ENCODE measurements around the gene GPR162. TPM values are rescaled to one million over a fixed set of nuclear protein-coding genes. Genes with fewer than 3 reads are reported as not detected.

The GPR162 gene
- polyA plus RNA-seq, 2 of the 4 experiments (the other 2 are of a cell fraction) = 1.7 to 1.8 TPM

GRCh38 chr12:6868211-6869048 lies 46.8 kb downstream of the GPR162 start:
- FAIRE-seq (no peak), DNase-seq (ENCODE audit: low read depth in 1 of 2, low spot score in 1 of 2) (no peak), ATAC-seq (no peak)
- H3K4me3 ChIP-seq = peak overlapping the region; percentile 100
- ChIA-PET POLR2A (interaction anchor here (0.5 to 6.0 kb wide), 15 partner anchors 10 to 179 kb away, joined by 4 to 105 read pairs (median 9); partner anchors contain the start of genes C12orf57, CDCA3, MLF2 and PTMS), CTCF (interaction anchor here (0.6 to 17.9 kb wide), 24 partner anchors 10 to 545 kb away, joined by 3 to 399 read pairs (median 6); partner anchors contain the start of genes ATN1, C12orf57, CDCA3 and ENO2)
- WGBS (ENCODE audit: missing lambda C conversion rate) = 2% methylated on average over 22 of the region's 22 CpGs
- peak overlapping the region; percentile 100 for H3K4me2 ChIP-seq
- H3K27ac ChIP-seq = peak overlapping the region; percentile 97 to 99
- H3K4me1 ChIP-seq = peaks cover 42% of the 10 kb centered on the region
- no peaks in the 10 kb centered on the region for H3K9me3 ChIP-seq
- TF ChIP-seq BCL3 (IDR thresholded peaks at IDR 0.05) (no peak), GATA3 (IDR thresholded peaks at IDR 0.05; ENCODE audit: borderline replicate concordance) (no peak), MAX (IDR thresholded peaks at IDR 0.05) (peak; percentile 19; the same call in 1 of the 2 replicates), FOSL2 (IDR thresholded peaks at IDR 0.05) (no peak), FOSL2 (CRISPR knock-in tag; IDR thresholded peaks at IDR 0.05) (no peak)

- CTCF ChIA-PET = interaction anchor here (0.6 to 17.9 kb wide), 35 partner anchors 10 to 546 kb away, joined by 3 to 399 read pairs (median 5); partner anchors contain the start of genes ATN1, C12orf57, CDCA3 and ENO2
- DNase-seq (ENCODE audit: low read depth in 1 of 2, low spot score in 1 of 2) (peak; percentile 82 to 86), FAIRE-seq (no peak), ATAC-seq (peak; percentile 6 to 13; a peak in 4 of 6 replicates)
- Histone ChIP-seq H3K4me1 (peaks cover 44% of the 10 kb centered on the region), H3K4me3 (peak overlapping the region; percentile 100), H3K9me3 (no peaks in the 10 kb centered on the region), H3K4me2 (peak overlapping the region; percentile 100), H3K27ac (peak overlapping the region; percentile 97 to 99)
- POLR2A ChIA-PET = interaction anchor here (0.7 to 6.0 kb wide), 10 partner anchors 17 to 180 kb away, joined by 3 to 105 read pairs (median 6); partner anchors contain the start of genes C12orf57, CDCA3, MLF2 and RNU7-1
- 26% methylated on average over 10 of the region's 12 CpGs for WGBS (ENCODE audit: missing lambda C conversion rate)
- TF ChIP-seq HOXA7 (CRISPR knock-in tag; IDR thresholded peaks at IDR 0.05) (no peak), PHF8 (IDR thresholded peaks at IDR 0.05; ENCODE audit: borderline replicate concordance, low read depth) (no peak), KDM1A (IDR thresholded peaks at IDR 0.05; ENCODE audit: low read depth) (no peak), FOSB (CRISPR knock-in tag; IDR thresholded peaks at IDR 0.05) (no peak), ATOH8 (CRISPR knock-in tag; IDR thresholded peaks at IDR 0.05; ENCODE audit: low read depth) (no peak), HMGXB4 (CRISPR knock-in tag; IDR thresholded peaks at IDR 0.05; ENCODE audit: borderline replicate concordance) (no peak), ELK1 (IDR thresholded peaks at IDR 0.05; ENCODE audit: low read depth, low read length) (no peak), CBX2 (IDR thresholded peaks at IDR 0.05; ENCODE audit: borderline replicate concordance, low read depth) (no peak), HES2 (IDR thresholded peaks at IDR 0.05) (no peak), FOSL2 (IDR thresholded peaks at IDR 0.05) (no peak), FOSL2 (CRISPR knock-in tag; IDR thresholded peaks at IDR 0.05) (no peak), BHLHE40 (IDR thresholded peaks at IDR 0.05; ENCODE audit: low read depth, low read length) (no peak), RNF2 (IDR thresholded peaks at IDR 0.05; ENCODE audit: borderline replicate concordance, low read depth) (no peak), RFX5 (IDR thresholded peaks at IDR 0.05) (no peak), GATA3 (IDR thresholded peaks at IDR 0.05; ENCODE audit: borderline replicate concordance) (0 out of 2 replicates have a peak, but pooled peaks have one; percentile 20), PBX3 (IDR thresholded peaks at IDR 0.05) (peak; percentile 80), POLR2AphosphoS2 (conservative IDR thresholded peaks at IDR 0.05; ENCODE audit: low read length) (0 out of 2 replicates have a peak, but pooled peaks have one; percentile 48), MYC (IDR thresholded peaks at IDR 0.05; ENCODE audit: borderline replicate concordance, low read length) (no peak), USF2 (IDR thresholded peaks at IDR 0.05) (no peak), JUNB (IDR thresholded peaks at IDR 0.05) (no peak)
Measured at GRCh38 chr12:6869049-6870021, 47.7 kb downstream of the GPR162 start.
